Keratinocyte (primary cell): Measurements from ENCODE around the gene TBX21. TPM values are rescaled to one million over a fixed set of nuclear protein-coding genes. Genes with fewer than 3 reads are reported as not detected.
A peak's percentile ranks its signal among the peaks of the same experiment; 100 is the strongest.

Experiments
- DNase-seq: peaks from one replicate; pipeline ENCODE4 v3.0.0-alpha.2; 2011; ENCODE audit warnings: low read depth, missing footprints, low spot score
- FAIRE-seq: peaks from 2 replicates; lab custom pipeline; 2011; peaks lifted over from hg19 to GRCh38; lab: Jason Lieb, UNC
- H2AFZ ChIP-seq: 2 replicates; pipeline ENCODE4 v1.6.0; 2012; ENCODE audit warnings: low read length, control low read depth, inconsistent platforms; ENCODE audit not compliant: control insufficient read depth
- H3K27ac ChIP-seq: 2 replicates; pipeline ENCODE4 v1.5.1; 2011; ENCODE audit warnings: low read length; ENCODE audit not compliant: control insufficient read depth, insufficient read depth
- H3K27me3 ChIP-seq: 3 replicates; pipeline ENCODE4 v1.6.0; 2011; ENCODE audit warnings: low read length; ENCODE audit not compliant: control insufficient read depth, insufficient read depth; ENCODE audit errors: extremely low read depth
- H3K36me3 ChIP-seq, 2 experiments: 2 replicates in 1 of 2; 3 replicates in 1 of 2; pipeline ENCODE4 v1.5.1; 2011; ENCODE audit warnings: low read length in 2 of 2, mild to moderate bottlenecking in 1 of 2; ENCODE audit not compliant: control insufficient read depth in 2 of 2, insufficient read depth in 2 of 2; ENCODE audit errors: extremely low read depth in 1 of 2
- H3K4me1 ChIP-seq: 3 replicates; pipeline ENCODE4 v1.5.1; 2011; ENCODE audit warnings: low read length; ENCODE audit not compliant: control insufficient read depth, insufficient read depth; ENCODE audit errors: extremely low read depth
- H3K4me2 ChIP-seq: 3 replicates; pipeline ENCODE4 v1.6.0; 2011; ENCODE audit warnings: low read depth, low read length; ENCODE audit not compliant: control insufficient read depth, insufficient read depth; ENCODE audit errors: extremely low read depth
- H3K4me3 ChIP-seq, 3 experiments: fragments of 200-600 bp in 1 of 3; sonication (generic) in 1 of 3; 2 replicates in 2 of 3; 3 replicates in 1 of 3; pipeline ENCODE4 v1.5.1; 2011 to 2016; ENCODE audit warnings: low read length in 3 of 3, mild to moderate bottlenecking in 3 of 3, control low read depth in 2 of 3, inconsistent platforms in 1 of 3, low read depth in 1 of 3, mixed read lengths in 1 of 3, mixed run types in 1 of 3, moderate library complexity in 1 of 3; ENCODE audit not compliant: control insufficient read depth in 2 of 3, insufficient read depth in 2 of 3; ENCODE audit errors: extremely low read depth in 1 of 3
- H3K79me2 ChIP-seq: 2 replicates; pipeline ENCODE4 v1.6.0; 2012; ENCODE audit warnings: low read length; ENCODE audit not compliant: control insufficient read depth, insufficient read depth
- H3K9ac ChIP-seq: 3 replicates; pipeline ENCODE4 v1.6.0; 2011; ENCODE audit warnings: low read length; ENCODE audit not compliant: control insufficient read depth, insufficient read depth; ENCODE audit errors: extremely low read depth
- H3K9me1 ChIP-seq: 3 replicates; pipeline ENCODE4 v1.6.0; 2011; ENCODE audit warnings: low read length; ENCODE audit not compliant: control insufficient read depth, insufficient read depth; ENCODE audit errors: extremely low read depth
- H3K9me3 ChIP-seq: 2 replicates; pipeline ENCODE4 v1.5.1; 2012; ENCODE audit warnings: low read depth, low read length; ENCODE audit not compliant: control insufficient read depth
- H4K20me1 ChIP-seq: 3 replicates; pipeline ENCODE4 v1.6.0; 2011; ENCODE audit warnings: low read length; ENCODE audit not compliant: control insufficient read depth, insufficient read depth; ENCODE audit errors: extremely low read depth
- CTCF ChIP-seq, 3 experiments: IDR thresholded peaks in 1 of 3; conservative IDR thresholded peaks in 1 of 3; optimal IDR thresholded peaks in 1 of 3; 2 replicates in 2 of 3; 3 replicates in 1 of 3; pipeline versions ENCODE3 to v1.5.1; 2011; ENCODE audit warnings: low read length in 3 of 3, mild to moderate bottlenecking in 3 of 3, moderate library complexity in 2 of 3, control low read depth in 1 of 3, inconsistent platforms in 1 of 3; ENCODE audit not compliant: insufficient read depth in 2 of 3; ENCODE audit errors: extremely low read depth in 1 of 3
- EZH2 ChIP-seq: IDR thresholded peaks from one replicate; pipeline ENCODE4 v1.6.1; 2012; ENCODE audit warnings: inconsistent platforms, mild to moderate bottlenecking, low read length, moderate library complexity
- dilution Hi-C: fragments of 300-500 bp; cut with MboI; formaldehyde crosslinking; loops from one replicate; pipeline ENCODE4 v1.7.0; 2020; ENCODE audit warnings: low sequenced_read_pairs; ENCODE audit not compliant: extremely low pct_ligation_motif_present
- polyA plus RNA-seq, 5 experiments: library from polyadenylated mRNA; depleted of rRNA in 3 of 5; stranded (reverse) in 3 of 5; stranded (forward) in 1 of 5; unstranded in 1 of 5; fragments of >200 nt; gene quantifications; 1 replicate in 1 of 5; 2 replicates in 3 of 5; 3 replicates in 1 of 5; pipeline versions ENCODE4 v1.2.1 to v1.2.3, GENCODE V29; 2011 to 2012; ENCODE audit warnings: missing spikeins in 2 of 5, low read depth in 1 of 5, low replicate concordance in 1 of 5

TBX21 gene
- polyA plus RNA-seq, 1 donor (not counting 4 experiments of a cell fraction or from before 2014, with no cell fraction given): not detected

GRCh38 chr17:47720196-47720595 lies 12.8 kb upstream of the TBX21 start:
- Histone ChIP-seq H3K4me2 (no peak overlapping the region), H4K20me1 (peaks cover 6% of the 10 kb centered on the region), H3K4me1 (peaks cover 7% of the 10 kb centered on the region), H3K36me3 (no peaks in the 10 kb centered on the region), H3K9me3 (no peaks in the 10 kb centered on the region), H3K4me3 (no peak overlapping the region), H3K9me1 (no peaks in the 10 kb centered on the region), H2AFZ (no peak overlapping the region), H3K79me2 (no peaks in the 10 kb centered on the region), H3K27ac (no peak overlapping the region), H3K9ac (no peak overlapping the region), H3K27me3 (peaks cover 72% of the 10 kb centered on the region)
- TF ChIP-seq CTCF (optimal IDR thresholded peaks at IDR 0.05 in 1 of 3, IDR thresholded peaks at IDR 0.05 in 1 of 3, conservative IDR thresholded peaks at IDR 0.05 in 1 of 3; ENCODE audit: extremely low read depth in 1 of 3, insufficient read depth in 2 of 3, low read length in 3 of 3): no peak
- no peak for TF ChIP-seq EZH2
- FAIRE-seq (no peak), DNase-seq (no peak)
- dilution Hi-C loops: no loop called here

GRCh38 chr17:47720754-47721533 lies 12.1 kb upstream of the TBX21 start:
- H3K9me1 ChIP-seq: no peaks in the 10 kb centered on the region
- no peak for FAIRE-seq
- DNase-seq: no peak
- no peak overlapping the region for H3K4me2 ChIP-seq
- H3K27ac ChIP-seq: no peak overlapping the region
- peaks cover 6% of the 10 kb centered on the region for H4K20me1 ChIP-seq
- peaks cover 7% of the 10 kb centered on the region for H3K4me1 ChIP-seq
- H2AFZ ChIP-seq: no peak overlapping the region
- H3K79me2 ChIP-seq: no peaks in the 10 kb centered on the region
- no peak overlapping the region for H3K9ac ChIP-seq
- no peak overlapping the region for H3K4me3 ChIP-seq
- no peaks in the 10 kb centered on the region for H3K36me3 ChIP-seq
- peaks cover 69% of the 10 kb centered on the region for H3K27me3 ChIP-seq
- no peaks in the 10 kb centered on the region for H3K9me3 ChIP-seq
- dilution Hi-C loops: no loop called here
- TF ChIP-seq EZH2 (no peak), CTCF (optimal IDR thresholded peaks at IDR 0.05 in 1 of 3, IDR thresholded peaks at IDR 0.05 in 1 of 3, conservative IDR thresholded peaks at IDR 0.05 in 1 of 3; ENCODE audit: extremely low read depth in 1 of 3, insufficient read depth in 2 of 3, low read length in 3 of 3) (peak in 1 of 3 experiments; percentile 4)
